ENCODE data around the gene PTTG2.
"Not testable (repeated sequence)": the region's sequence is repeated elsewhere in the genome, so short reads cannot be mapped to it uniquely, and the experiment has no call there.

Gene PTTG2

GRCh38 chr4:37960098-37960497 is at the start of gene PTTG2:
Gene PTTG2 (plus strand): TSS chr4:37960398. CDS start chr4:37960435, 37 bp downstream.
- DNase-seq: no peak

- DNase-seq: no peak
These were observed 45.7 kb upstream of the PTTG2 start for GRCh38 chr4:37914539-37914938.

GRCh38 chr4:37917388-37917787 is 42.8 kb upstream of the PTTG2 start:
- no peak for DNase-seq

- DNase-seq: no peak
These were observed 41.5 kb upstream of the PTTG2 start for GRCh38 chr4:37918653-37919052.

GRCh38 chr4:37922328-37922727 is 37.9 kb upstream of the PTTG2 start:
- no peak for DNase-seq

GRCh38 chr4:37923089-37923488 is 37.1 kb upstream of the PTTG2 start:
- DNase-seq: not testable (repeated sequence)

- no peak for DNase-seq
These were observed 35.3 kb upstream of the PTTG2 start for GRCh38 chr4:37924946-37925345.

GRCh38 chr4:37927434-37927833 is 32.8 kb upstream of the PTTG2 start:
- DNase-seq: no peak

- no peak for DNase-seq
These were observed 31.5 kb upstream of the PTTG2 start for GRCh38 chr4:37928426-37929416.

GRCh38 chr4:37934096-37934495 is 26.1 kb upstream of the PTTG2 start:
- DNase-seq: no peak

- DNase-seq: no peak
These were observed 25.6 kb upstream of the PTTG2 start for GRCh38 chr4:37934609-37935008.

- no peak for DNase-seq
These were observed 25.2 kb upstream of the PTTG2 start for GRCh38 chr4:37935026-37935425.

- no peak for DNase-seq
These were observed 23.2 kb upstream of the PTTG2 start for GRCh38 chr4:37936889-37937498.

GRCh38 chr4:37938208-37938607 is 22.0 kb upstream of the PTTG2 start:
- no peak for DNase-seq

GRCh38 chr4:37946503-37947179 is 13.6 kb upstream of the PTTG2 start:
- DNase-seq: no peak

- DNase-seq: no peak
These were observed 11.7 kb upstream of the PTTG2 start for GRCh38 chr4:37948542-37948941.

- no peak for DNase-seq
These were observed 10.4 kb upstream of the PTTG2 start for GRCh38 chr4:37949636-37950426.

- DNase-seq: no peak
These were observed 8.5 kb upstream of the PTTG2 start for GRCh38 chr4:37951461-37952352.

- DNase-seq: no peak
These were observed 7.0 kb upstream of the PTTG2 start for GRCh38 chr4:37953156-37953555.

- no peak for DNase-seq
These were observed 6.4 kb upstream of the PTTG2 start for GRCh38 chr4:37953620-37954293.

GRCh38 chr4:37956941-37957340 is 3.3 kb upstream of the PTTG2 start:
- no peak for DNase-seq

Measured in DMS 273 treated with DMSO at 0.1 percent for 48 hours (cell line).